OCI-LY3 (cell line): ENCODE data around the gene TYW5.

Source experiments
- EZH2phosphoT487 ChIP-seq: fragments of 200-600 bp; shearing (Covaris generic); IDR thresholded peaks from 2 replicates; pipeline ENCODE4 v1.6.1; 2018; ENCODE audit warnings: antibody characterized with exemption, mixed run types, low read depth
- TF ChIP-seq, protein P1 (sequence below): fragments of 200-600, 300-600 bp; sonication (generic); IDR thresholded peaks from 2 replicates; pipeline ENCODE4 v1.5.1; 2014; ENCODE audit warnings: antibody characterized with exemption, low read length, low read depth

DNA sequence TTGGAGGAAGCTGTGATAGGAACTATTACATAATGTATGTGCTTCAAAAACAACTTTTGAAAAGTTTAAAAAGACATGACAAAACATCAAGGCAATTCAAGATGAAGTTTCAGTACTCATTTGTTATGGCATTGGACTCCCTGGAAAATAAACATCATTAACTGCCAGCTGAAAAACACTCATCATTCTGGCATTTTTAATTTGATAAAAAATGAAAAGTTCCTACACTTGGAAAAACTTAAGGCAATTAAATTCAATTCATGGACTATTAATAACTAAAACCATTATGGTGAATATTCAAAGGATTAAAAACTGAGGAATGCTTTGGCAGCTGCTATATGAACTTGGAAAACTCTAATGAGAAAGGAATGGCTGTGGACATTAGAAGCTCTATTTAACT lies 8.5 kb downstream of the TYW5 start:
- TF ChIP-seq, protein P1, sequence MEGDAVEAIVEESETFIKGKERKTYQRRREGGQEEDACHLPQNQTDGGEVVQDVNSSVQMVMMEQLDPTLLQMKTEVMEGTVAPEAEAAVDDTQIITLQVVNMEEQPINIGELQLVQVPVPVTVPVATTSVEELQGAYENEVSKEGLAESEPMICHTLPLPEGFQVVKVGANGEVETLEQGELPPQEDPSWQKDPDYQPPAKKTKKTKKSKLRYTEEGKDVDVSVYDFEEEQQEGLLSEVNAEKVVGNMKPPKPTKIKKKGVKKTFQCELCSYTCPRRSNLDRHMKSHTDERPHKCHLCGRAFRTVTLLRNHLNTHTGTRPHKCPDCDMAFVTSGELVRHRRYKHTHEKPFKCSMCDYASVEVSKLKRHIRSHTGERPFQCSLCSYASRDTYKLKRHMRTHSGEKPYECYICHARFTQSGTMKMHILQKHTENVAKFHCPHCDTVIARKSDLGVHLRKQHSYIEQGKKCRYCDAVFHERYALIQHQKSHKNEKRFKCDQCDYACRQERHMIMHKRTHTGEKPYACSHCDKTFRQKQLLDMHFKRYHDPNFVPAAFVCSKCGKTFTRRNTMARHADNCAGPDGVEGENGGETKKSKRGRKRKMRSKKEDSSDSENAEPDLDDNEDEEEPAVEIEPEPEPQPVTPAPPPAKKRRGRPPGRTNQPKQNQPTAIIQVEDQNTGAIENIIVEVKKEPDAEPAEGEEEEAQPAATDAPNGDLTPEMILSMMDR, result no peak
- no peak for TF ChIP-seq EZH2phosphoT487
